ENCODE measurements around the gene GNAQ. TPM values are rescaled to one million over a fixed set of nuclear protein-coding genes. Genes with fewer than 3 reads are reported as not detected.

Gene GNAQ
- total and polyA plus RNA-seq, 2 of the 4 experiments (the other 2 are of a cell fraction): 23.1 to 50.7 TPM

GRCh38 chr9:77817590-77818311 is 213.9 kb downstream of the GNAQ start:
- no peaks in the 10 kb centered on the region for H4K20me1 ChIP-seq (ENCODE audit: insufficient read depth, low read length)

More at GRCh38 chr9:77817590-77818311, 213.9 kb downstream of the GNAQ start:
- Histone ChIP-seq H3K4me2 (ENCODE audit: low read depth, low read length) (no peak overlapping the region), H3K56ac (ENCODE audit: extremely low read depth, insufficient read depth, low read length) (no peak overlapping the region), H3K79me1 (ENCODE audit: low read depth in 1 of 2, low read length in 2 of 2) (peaks cover 12 to 21% of the 10 kb centered on the region in 2 experiments), H3K4me1 (ENCODE audit: control insufficient read depth, insufficient read depth, low read length) (no peaks in the 10 kb centered on the region; the same call in 1 of the 2 replicates), H3K9me3 (ENCODE audit: control insufficient read depth, insufficient read depth, low read length) (no peaks in the 10 kb centered on the region), H3K4ac (ENCODE audit: low read depth, low read length) (no peak overlapping the region), H4K91ac (ENCODE audit: insufficient read depth, low read depth, low read length) (no peak overlapping the region), H3K27ac (ENCODE audit: insufficient read depth, low read length) (no peak overlapping the region), H3K4me3 (ENCODE audit: insufficient read depth, low read depth, low read length) (no peak overlapping the region), H3K18ac (ENCODE audit: low read depth, low read length) (no peak overlapping the region), H3K9me1 (ENCODE audit: insufficient read depth, low read length) (peaks cover 7% of the 10 kb centered on the region; the same call in 1 of the 2 replicates), H2BK120ac (ENCODE audit: low read depth, low read length) (no peak overlapping the region), H3K36me3 (ENCODE audit: control insufficient read depth, insufficient read depth, low read length) (peaks cover 4% of the 10 kb centered on the region; the same call in 1 of the 2 replicates), H4K5ac (ENCODE audit: low read depth, low read length) (no peak overlapping the region), H2BK15ac (ENCODE audit: low read depth, low read length) (no peak overlapping the region), H2AFZ (replicated peaks; ENCODE audit: low read length, poor library complexity) (no peak overlapping the region), H3K27me3 (ENCODE audit: control insufficient read depth, insufficient read depth, low read length) (no peaks in the 10 kb centered on the region), H2AK9ac (replicated peaks; ENCODE audit: low read depth, low read length, poor library complexity) (no peak overlapping the region), H2AK5ac (ENCODE audit: low read depth, low read length) (no peak overlapping the region), H2BK5ac (ENCODE audit: low read depth, low read length, poor library complexity, severe bottlenecking) (no peak overlapping the region), H3K14ac (replicated peaks; ENCODE audit: low read depth, low read length) (no peak overlapping the region), H3K9ac (ENCODE audit: low read depth, low read length) (no peak overlapping the region), H4K8ac (ENCODE audit: low read depth in 2 of 2, low read length in 2 of 2) (no peak overlapping the region), H2BK20ac (ENCODE audit: low read depth, low read length) (no peak overlapping the region), H3K23ac (ENCODE audit: low read depth, low read length) (0 out of 2 replicates have a peak overlapping the region, but pooled peaks have one; percentile 63)
- ATAC-seq (ENCODE audit: low read depth): no peak
- TF ChIP-seq SMC3 (IDR thresholded peaks at IDR 0.05; ENCODE audit: low read depth, low read length): no peak
- TF ChIP-seq RCOR1 (IDR thresholded peaks at IDR 0.05; ENCODE audit: insufficient replicate concordance, low read length): no peak
- TF ChIP-seq USF2 (IDR thresholded peaks at IDR 0.05; ENCODE audit: low read depth, low read length): no peak
- TF ChIP-seq MAZ (IDR thresholded peaks at IDR 0.05; ENCODE audit: borderline replicate concordance, low read depth, low read length): no peak
- no peak for TF ChIP-seq ELK1 (IDR thresholded peaks at IDR 0.05; ENCODE audit: borderline replicate concordance, low read depth, low read length)
- no peak for TF ChIP-seq RAD21 (IDR thresholded peaks at IDR 0.05; ENCODE audit: low read length)
- no peak for TF ChIP-seq NFE2L2 (IDR thresholded peaks at IDR 0.05; ENCODE audit: low read depth, low read length)
- TF ChIP-seq CHD1 (IDR thresholded peaks at IDR 0.05; ENCODE audit: low read depth, low read length): no peak
- no peak for TF ChIP-seq RFX5 (IDR thresholded peaks at IDR 0.05; ENCODE audit: low read depth, low read length)
- TF ChIP-seq MAFK (IDR thresholded peaks at IDR 0.05; ENCODE audit: low read depth, low read length): no peak
- no peak for TF ChIP-seq MXI1 (IDR thresholded peaks at IDR 0.05; ENCODE audit: borderline replicate concordance, low read depth, low read length)
- intact Hi-C loops (cut with micrococcal nuclease) (no loop called here), dilution Hi-C loops (cut with HindIII; ENCODE audit: low sequenced_read_pairs, unreplicated experiment) (no loop called here), in situ Hi-C loops (cut with MboI; ENCODE audit: low sequenced_read_pairs) (no loop called here)
- POLR2A ChIA-PET (ENCODE audit: unreplicated experiment): interaction anchor here (0.6 kb wide), 1 partner anchor 10 kb away, joined by 5 read pairs; no protein-coding TSS in a partner anchor
- no TSS peak for BruUV-seq (replicated peaks)
- CTCF ChIA-PET: interaction anchor here (0.7 to 1.2 kb wide), 2 partner anchors 16 to 24 kb away, joined by 3 to 4 read pairs; no protein-coding TSS in a partner anchor
- no CpG with 5 or more reads among the region's 7 CpGs for WGBS, 2 experiments (ENCODE audit: extremely low coverage in 2 of 2, insufficient read length in 1 of 2)
- no peak for DNase-seq

Data from IMR-90 (cell line).